Measurements from ENCODE around the gene BICRA. TPM values are rescaled to one million over a fixed set of nuclear protein-coding genes. Genes with fewer than 3 reads are reported as not detected.

Gene BICRA
- total and polyA plus RNA-seq, 8 donors: 13.8 to 18.8 (median 15.5) TPM

- no peak for ATAC-seq
- TF ChIP-seq CTCF (IDR thresholded peaks at IDR 0.05): no peak
- intact Hi-C loops (cut with DNase I): no loop called here
- Histone ChIP-seq H3K4me1 (peaks cover 0 to 35% of the 10 kb centered on the region in 2 donors), H3K27ac (no peak overlapping the region), H3K9me3 (no peaks in the 10 kb centered on the region), H3K27me3 (no peaks in the 10 kb centered on the region), H3K36me3 (no peaks in the 10 kb centered on the region), H3K4me3 (no peak overlapping the region)
- DNase-seq: peak in 1 of 4 donors; percentile 51
Observed at GRCh38 chr19:47625650-47626049, 16.7 kb downstream of the BICRA start.

- Histone ChIP-seq H3K27me3 (no peaks in the 10 kb centered on the region), H3K4me1 (peaks cover 0 to 41% of the 10 kb centered on the region in 2 donors), H3K4me3 (no peak overlapping the region), H3K27ac (no peak overlapping the region), H3K36me3 (no peaks in the 10 kb centered on the region), H3K9me3 (no peaks in the 10 kb centered on the region)
- intact Hi-C loops (cut with DNase I): no loop called here
- TF ChIP-seq CTCF (IDR thresholded peaks at IDR 0.05): no peak
- ATAC-seq (peak; percentile 45), DNase-seq (no peak)
Observed at GRCh38 chr19:47626238-47626637, 17.3 kb downstream of the BICRA start.

GRCh38 chr19:47628078-47628771, 19.3 kb downstream of the BICRA start:
- no peak overlapping the region for H3K4me3 ChIP-seq

GRCh38 chr19:47630594-47630993, 21.7 kb downstream of the BICRA start:
- no peak for TF ChIP-seq CTCF (IDR thresholded peaks at IDR 0.05)
- H3K4me1 ChIP-seq: peaks cover 4 to 34% of the 10 kb centered on the region in 2 donors
- no peak overlapping the region for H3K27ac ChIP-seq
- ATAC-seq (no peak), DNase-seq (no peak)
- H3K36me3 ChIP-seq: no peaks in the 10 kb centered on the region
- no peaks in the 10 kb centered on the region for H3K9me3 ChIP-seq
- H3K27me3 ChIP-seq: no peaks in the 10 kb centered on the region
- intact Hi-C loops (cut with DNase I): no loop called here
- no peak overlapping the region for H3K4me3 ChIP-seq

More at GRCh38 chr19:47628078-47628771, 19.3 kb downstream of the BICRA start:
- H3K4me1 ChIP-seq: peaks cover 4 to 48% of the 10 kb centered on the region in 2 donors
- ATAC-seq (no peak), DNase-seq (peak in 1 of 4 donors; percentile 4)
- H3K27me3 ChIP-seq: no peaks in the 10 kb centered on the region
- H3K27ac ChIP-seq: no peak overlapping the region
- intact Hi-C loops (cut with DNase I): no loop called here
- H3K9me3 ChIP-seq: no peaks in the 10 kb centered on the region
- no peak for TF ChIP-seq CTCF (IDR thresholded peaks at IDR 0.05)
- no peaks in the 10 kb centered on the region for H3K36me3 ChIP-seq

- no peaks in the 10 kb centered on the region for H3K27me3 ChIP-seq
- H3K9me3 ChIP-seq: no peaks in the 10 kb centered on the region
- no peak overlapping the region for H3K4me3 ChIP-seq
- intact Hi-C loops (cut with DNase I): no loop called here
- DNase-seq (no peak), ATAC-seq (peak; percentile 30)
- H3K36me3 ChIP-seq: no peaks in the 10 kb centered on the region
- H3K4me1 ChIP-seq: peaks cover 4 to 32% of the 10 kb centered on the region in 2 donors
- TF ChIP-seq CTCF (IDR thresholded peaks at IDR 0.05): no peak
- no peak overlapping the region for H3K27ac ChIP-seq
Observed at GRCh38 chr19:47631681-47632446, 22.9 kb downstream of the BICRA start.

All from left lung (tissue), 10 donors.